ENCODE results near the gene TJP1. TPM values are rescaled to one million over a fixed set of nuclear protein-coding genes. Genes with fewer than 3 reads are reported as not detected.

TJP1 gene
- total and polyA plus RNA-seq, 5 donors = 36.6 to 131 (median 120) TPM

DNA sequence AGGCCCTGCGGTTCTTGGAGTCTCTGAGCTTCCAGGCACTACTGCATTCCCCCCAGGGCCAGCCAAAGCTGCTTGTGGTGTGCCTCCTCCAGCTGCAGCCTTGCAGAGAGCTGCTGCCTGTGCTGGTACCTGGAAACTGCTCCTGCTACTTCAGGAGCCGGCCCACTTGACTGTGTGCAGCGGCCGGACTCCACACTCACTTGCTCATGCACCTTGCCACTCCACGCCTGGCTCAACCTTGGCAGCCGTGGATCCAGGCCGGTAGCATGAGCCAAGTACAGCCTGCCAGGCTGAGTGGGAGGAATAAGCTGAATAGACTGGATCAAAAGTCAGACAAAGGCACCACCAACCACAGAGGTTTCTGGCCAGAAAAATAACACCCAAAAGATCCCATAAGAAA, 169.7 kb downstream of the TJP1 start:
- Histone ChIP-seq H3K27ac (ENCODE audit: low read length) (no peak overlapping the region), H3K4me1 (ENCODE audit: control insufficient read depth, insufficient read depth, low read length) (no peaks in the 10 kb centered on the region), H3K27me3 (ENCODE audit: control insufficient read depth, insufficient read depth) (no peaks in the 10 kb centered on the region), H3K4me3 (ENCODE audit: low read length) (no peak overlapping the region), H3K9me3 (ENCODE audit: control insufficient read depth, low read length) (no peaks in the 10 kb centered on the region)
- intact Hi-C loops (cut with DNase I) = no loop called here
- ATAC-seq (peak; percentile 31 to 63), DNase-seq (no peak)
- 75% methylated on average over 7 of the region's 7 CpGs for WGBS

DNA sequence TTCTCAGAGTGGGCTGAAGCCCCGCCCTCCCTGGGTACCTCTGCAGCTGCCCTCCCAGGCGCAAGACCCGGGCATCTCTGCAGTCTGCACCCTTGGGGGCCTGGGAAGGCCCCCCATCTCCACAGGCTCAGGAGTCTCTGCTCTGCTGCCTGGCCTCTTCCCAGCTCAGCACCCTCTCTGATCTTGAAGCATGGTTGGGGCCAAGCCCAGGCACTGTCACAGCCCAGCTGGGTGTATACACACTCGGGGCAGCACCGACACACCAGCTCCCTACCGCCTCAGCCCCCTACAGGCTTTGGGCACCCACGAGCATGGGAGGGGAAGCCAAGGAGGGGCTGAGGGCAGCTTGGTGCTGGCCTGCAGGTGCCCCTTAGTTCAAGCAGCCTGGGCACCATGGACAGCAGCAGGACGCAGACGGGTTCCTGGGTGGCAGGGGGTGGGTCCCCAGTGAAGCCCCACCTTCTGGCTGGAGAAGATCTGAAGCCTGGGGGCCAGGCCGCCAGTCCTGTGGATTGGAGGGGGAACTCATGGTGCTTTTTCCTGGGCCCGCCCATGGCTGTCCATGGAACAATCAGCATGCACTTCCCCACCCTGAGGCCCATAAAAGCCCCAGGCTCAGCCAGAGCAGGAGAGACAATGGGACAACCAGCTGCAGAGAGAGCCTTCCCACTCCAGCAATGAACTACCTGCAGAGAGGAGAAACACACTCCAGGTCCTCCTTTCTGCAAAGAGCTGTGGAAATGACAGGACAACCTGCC, 170.6 kb downstream of the TJP1 start:
- Histone ChIP-seq H3K27ac (ENCODE audit: low read length) (no peak overlapping the region), H3K27me3 (ENCODE audit: control insufficient read depth, insufficient read depth) (no peaks in the 10 kb centered on the region), H3K9me3 (ENCODE audit: control insufficient read depth, low read length) (no peaks in the 10 kb centered on the region), H3K4me1 (ENCODE audit: control insufficient read depth, insufficient read depth, low read length) (no peaks in the 10 kb centered on the region), H3K4me3 (ENCODE audit: low read length) (no peak overlapping the region)
- intact Hi-C loops (cut with DNase I) = no loop called here
- DNase-seq (no peak), ATAC-seq (no peak)
- WGBS = 87% methylated on average over 11 of the region's 11 CpGs

Measured in right cardiac atrium (tissue), 5 donors.